ENCODE measurements around the gene OR8H2. TPM values are rescaled to one million over a fixed set of nuclear protein-coding genes. Genes with fewer than 3 reads are reported as not detected.
"Not testable (repeated sequence)": the region's sequence is repeated elsewhere in the genome, so short reads cannot be mapped to it uniquely, and the experiment has no call there.

Gene OR8H2
- total RNA-seq (2021) (not detected in 2 replicates), Bru-seq, nascent RNA (not detected), BruChase-seq, experiment 1, labeled RNA remaining after a 2-hour chase (not detected), BruChase-seq, experiment 2, labeled RNA remaining after a 6-hour chase (not detected)
- long read RNA-seq, result 0 reads

GRCh38 chr11:56103210-56103737 lies at the start of gene OR8H2:
Gene OR8H2, plus strand, starts transcription at chr11:56103687. Its CDS starts 1,356 bp downstream, at chr11:56105043.
- no peaks in the 10 kb centered on the region for H3K4me1 ChIP-seq (ENCODE audit: insufficient read depth, low read length, poor library complexity, severe bottlenecking)
- intact Hi-C loops (cut with micrococcal nuclease; ENCODE audit: unreplicated experiment), result no loop called here
- no peak for TF ChIP-seq EZH2 (IDR thresholded peaks at IDR 0.05; ENCODE audit: borderline replicate concordance, low read depth, low read length, poor library complexity, severe bottlenecking)
- no peak within 1 kb of the TSS for H3K27ac ChIP-seq (ENCODE audit: low read depth, low read length, poor library complexity, severe bottlenecking)
- CTCF ChIA-PET, result no interaction called here
- peak; percentile 2 for DNase-seq (ENCODE audit: low spot score)
- no peak within 1 kb of the TSS for H3K4me3 ChIP-seq (ENCODE audit: low read depth, low read length, poor library complexity, severe bottlenecking)
- POLR2A ChIA-PET (ENCODE audit: low non-redundant PET), result no interaction called here
- BruUV-seq (replicated peaks), result no TSS peak
- H3K27me3 ChIP-seq (replicated peaks; ENCODE audit: insufficient read depth, low read depth, low read length, poor library complexity), result no peaks in the 10 kb centered on the region
- H3K36me3 ChIP-seq (ENCODE audit: insufficient read depth, low read length, poor library complexity, severe bottlenecking), result no peaks in the 10 kb centered on the region
- peaks cover 5% of the 10 kb centered on the region for H3K9me3 ChIP-seq (ENCODE audit: low read depth, low read length, poor library complexity, severe bottlenecking)

GRCh38 chr11:56056366-56056765 lies 47.1 kb upstream of the OR8H2 start:
- H3K36me3 ChIP-seq (ENCODE audit: insufficient read depth, low read length, poor library complexity, severe bottlenecking); H3K9me3 ChIP-seq (ENCODE audit: low read depth, low read length, poor library complexity, severe bottlenecking); H3K27me3 ChIP-seq (replicated peaks; ENCODE audit: insufficient read depth, low read depth, low read length, poor library complexity); BruUV-seq (replicated peaks); POLR2A ChIA-PET (ENCODE audit: low non-redundant PET); H3K4me3 ChIP-seq (ENCODE audit: low read depth, low read length, poor library complexity, severe bottlenecking); intact Hi-C loops (cut with micrococcal nuclease; ENCODE audit: unreplicated experiment); H3K4me1 ChIP-seq (ENCODE audit: insufficient read depth, low read length, poor library complexity, severe bottlenecking); H3K27ac ChIP-seq (ENCODE audit: low read depth, low read length, poor library complexity, severe bottlenecking); CTCF ChIA-PET; DNase-seq (ENCODE audit: low spot score): not testable (repeated sequence)

GRCh38 chr11:56057661-56058237 lies 45.7 kb upstream of the OR8H2 start:
- H3K27ac ChIP-seq (ENCODE audit: low read depth, low read length, poor library complexity, severe bottlenecking); H3K4me3 ChIP-seq (ENCODE audit: low read depth, low read length, poor library complexity, severe bottlenecking); CTCF ChIA-PET; POLR2A ChIA-PET (ENCODE audit: low non-redundant PET); DNase-seq (ENCODE audit: low spot score); H3K9me3 ChIP-seq (ENCODE audit: low read depth, low read length, poor library complexity, severe bottlenecking); intact Hi-C loops (cut with micrococcal nuclease; ENCODE audit: unreplicated experiment); H3K36me3 ChIP-seq (ENCODE audit: insufficient read depth, low read length, poor library complexity, severe bottlenecking); H3K27me3 ChIP-seq (replicated peaks; ENCODE audit: insufficient read depth, low read depth, low read length, poor library complexity); H3K4me1 ChIP-seq (ENCODE audit: insufficient read depth, low read length, poor library complexity, severe bottlenecking); BruUV-seq (replicated peaks): not testable (repeated sequence)

- H3K36me3 ChIP-seq (ENCODE audit: insufficient read depth, low read length, poor library complexity, severe bottlenecking); H3K4me3 ChIP-seq (ENCODE audit: low read depth, low read length, poor library complexity, severe bottlenecking); BruUV-seq (replicated peaks); H3K27ac ChIP-seq (ENCODE audit: low read depth, low read length, poor library complexity, severe bottlenecking); H3K27me3 ChIP-seq (replicated peaks; ENCODE audit: insufficient read depth, low read depth, low read length, poor library complexity); H3K4me1 ChIP-seq (ENCODE audit: insufficient read depth, low read length, poor library complexity, severe bottlenecking); CTCF ChIA-PET; H3K9me3 ChIP-seq (ENCODE audit: low read depth, low read length, poor library complexity, severe bottlenecking); POLR2A ChIA-PET (ENCODE audit: low non-redundant PET); DNase-seq (ENCODE audit: low spot score); intact Hi-C loops (cut with micrococcal nuclease; ENCODE audit: unreplicated experiment): not testable (repeated sequence)
Measured at GRCh38 chr11:56058260-56058780, 45.2 kb upstream of the OR8H2 start.

- no peak overlapping the region for H3K27ac ChIP-seq (ENCODE audit: low read depth, low read length, poor library complexity, severe bottlenecking)
- DNase-seq (ENCODE audit: low spot score), result no peak
- CTCF ChIA-PET, result no interaction called here
- no peaks in the 10 kb centered on the region for H3K4me1 ChIP-seq (ENCODE audit: insufficient read depth, low read length, poor library complexity, severe bottlenecking)
- H3K27me3 ChIP-seq (replicated peaks; ENCODE audit: insufficient read depth, low read depth, low read length, poor library complexity), result no peaks in the 10 kb centered on the region
- H3K9me3 ChIP-seq (ENCODE audit: low read depth, low read length, poor library complexity, severe bottlenecking), result no peaks in the 10 kb centered on the region
- BruUV-seq (replicated peaks), result no TSS peak
- no peak for TF ChIP-seq CTCF (conservative IDR thresholded peaks at IDR 0.05; ENCODE audit: low read depth, low read length)
- no peaks in the 10 kb centered on the region for H3K36me3 ChIP-seq (ENCODE audit: insufficient read depth, low read length, poor library complexity, severe bottlenecking)
- intact Hi-C loops (cut with micrococcal nuclease; ENCODE audit: unreplicated experiment), result no loop called here
- POLR2A ChIA-PET (ENCODE audit: low non-redundant PET), result no interaction called here
- no peak overlapping the region for H3K4me3 ChIP-seq (ENCODE audit: low read depth, low read length, poor library complexity, severe bottlenecking)
Measured at GRCh38 chr11:56066980-56067379, 36.5 kb upstream of the OR8H2 start.
